Embryonic facial prominence (tissue), 1 donor: ENCODE data around the gene CSTF2.
A peak's percentile ranks its signal among the peaks of the same experiment; 100 is the strongest.
"Not testable (repeated sequence)": the region's sequence is repeated elsewhere in the genome, so short reads cannot be mapped to it uniquely, and the experiment has no call there.

Experiments used
- DNase-seq: peaks from one replicate; pipeline ENCODE4 v3.0.0-alpha.2; 2016; ENCODE audit errors: extremely low spot score

The CSTF2 gene

GRCh38 chrX:100819837-100820666 is at the start of gene CSTF2:
TSS of gene CSTF2 (plus strand) at chrX:100820391. CDS start at chrX:100820417, 26 bp downstream.
- DNase-seq: peak; percentile 27

GRCh38 chrX:100796371-100796770 is 23.8 kb upstream of the CSTF2 start:
- not testable (repeated sequence) for DNase-seq

- DNase-seq: no peak
These were observed 22.8 kb upstream of the CSTF2 start for GRCh38 chrX:100797359-100797758.

GRCh38 chrX:100798484-100799214 is 21.5 kb upstream of the CSTF2 start:
- DNase-seq: no peak

- DNase-seq: no peak
These were observed 17.3 kb upstream of the CSTF2 start for GRCh38 chrX:100802843-100803242.

GRCh38 chrX:100804780-100805179 is 15.4 kb upstream of the CSTF2 start:
- DNase-seq: no peak

GRCh38 chrX:100808265-100808664 is 11.9 kb upstream of the CSTF2 start:
- DNase-seq: not testable (repeated sequence)

- no peak for DNase-seq
These were observed 7.7 kb upstream of the CSTF2 start for GRCh38 chrX:100812216-100813158.

GRCh38 chrX:100817340-100817739 is 2.9 kb upstream of the CSTF2 start:
- no peak for DNase-seq

- DNase-seq: no peak
These were observed 706 bp upstream of the CSTF2 start for GRCh38 chrX:100819534-100819836.

GRCh38 chrX:100829730-100830129 is 9.5 kb downstream of the CSTF2 start:
- no peak for DNase-seq

- DNase-seq: no peak
These were observed 10.0 kb downstream of the CSTF2 start for GRCh38 chrX:100830143-100830542.

GRCh38 chrX:100830547-100830946 is 10.4 kb downstream of the CSTF2 start:
- DNase-seq: no peak

GRCh38 chrX:100831219-100831946 is 11.2 kb downstream of the CSTF2 start:
- DNase-seq: no peak

GRCh38 chrX:100850317-100850716 is 30.1 kb downstream of the CSTF2 start:
- DNase-seq: no peak

GRCh38 chrX:100852810-100853209 is 32.6 kb downstream of the CSTF2 start:
- DNase-seq: no peak

- no peak for DNase-seq
These were observed 43.2 kb downstream of the CSTF2 start for GRCh38 chrX:100863326-100863864.

GRCh38 chrX:100864657-100865391 is 44.6 kb downstream of the CSTF2 start:
- DNase-seq: no peak

- no peak for DNase-seq
These were observed 48.1 kb downstream of the CSTF2 start for GRCh38 chrX:100868273-100868672.

GRCh38 chrX:100870527-100870926 is 50.3 kb downstream of the CSTF2 start:
- DNase-seq: no peak
